ENCODE measurements around the gene SHISA5. TPM values are rescaled to one million over a fixed set of nuclear protein-coding genes. Genes with fewer than 3 reads are reported as not detected.
A peak's percentile ranks its signal among the peaks of the same experiment; 100 is the strongest.

Gene SHISA5
- total RNA-seq, 1 donor from 2014 or later: 333 TPM

- Mint-ChIP-seq H3K27ac (ENCODE audit: unreplicated experiment) (no peak overlapping the region), H3K4me3 (ENCODE audit: unreplicated experiment) (no peak overlapping the region), H3K27me3 (ENCODE audit: low read depth, unreplicated experiment) (no peaks in the 10 kb centered on the region), H3K36me3 (ENCODE audit: low read depth, unreplicated experiment) (no peaks in the 10 kb centered on the region), H3K4me1 (ENCODE audit: low read depth, unreplicated experiment) (peaks cover 14% of the 10 kb centered on the region), H3K9me3 (ENCODE audit: unreplicated experiment) (no peaks in the 10 kb centered on the region)
- Histone ChIP-seq H3K9me3 (ENCODE audit: insufficient read depth, low read depth, low read length) (no peaks in the 10 kb centered on the region), H3K36me3 (ENCODE audit: insufficient read depth, low read length) (no peaks in the 10 kb centered on the region), H3K4me1 (ENCODE audit: insufficient read depth, low read length) (peaks cover 31% of the 10 kb centered on the region), H4K20me1 (ENCODE audit: insufficient read depth, low read length) (peaks cover 6% of the 10 kb centered on the region), H3K27ac (ENCODE audit: low read depth, low read length) (no peak overlapping the region), H3K4me3 (ENCODE audit: insufficient read depth, low read depth, low read length) (no peak overlapping the region), H3K4me2 (ENCODE audit: low read length) (peak overlapping the region; percentile 40), H3K9ac (ENCODE audit: low read length) (no peak overlapping the region), H3K79me2 (ENCODE audit: insufficient read depth, low read length) (peaks cover 9% of the 10 kb centered on the region), H2AFZ (ENCODE audit: low read depth, low read length) (peak overlapping the region; percentile 20), H3K27me3 (ENCODE audit: insufficient read depth, low read length) (no peaks in the 10 kb centered on the region)
- FAIRE-seq: peak; percentile 5
- peak; percentile 75 for DNase-seq (ENCODE audit: low read depth)
- TF ChIP-seq EZH2 (IDR thresholded peaks at IDR 0.05; ENCODE audit: insufficient read depth, low read length): no peak
- TF ChIP-seq, protein P1, sequence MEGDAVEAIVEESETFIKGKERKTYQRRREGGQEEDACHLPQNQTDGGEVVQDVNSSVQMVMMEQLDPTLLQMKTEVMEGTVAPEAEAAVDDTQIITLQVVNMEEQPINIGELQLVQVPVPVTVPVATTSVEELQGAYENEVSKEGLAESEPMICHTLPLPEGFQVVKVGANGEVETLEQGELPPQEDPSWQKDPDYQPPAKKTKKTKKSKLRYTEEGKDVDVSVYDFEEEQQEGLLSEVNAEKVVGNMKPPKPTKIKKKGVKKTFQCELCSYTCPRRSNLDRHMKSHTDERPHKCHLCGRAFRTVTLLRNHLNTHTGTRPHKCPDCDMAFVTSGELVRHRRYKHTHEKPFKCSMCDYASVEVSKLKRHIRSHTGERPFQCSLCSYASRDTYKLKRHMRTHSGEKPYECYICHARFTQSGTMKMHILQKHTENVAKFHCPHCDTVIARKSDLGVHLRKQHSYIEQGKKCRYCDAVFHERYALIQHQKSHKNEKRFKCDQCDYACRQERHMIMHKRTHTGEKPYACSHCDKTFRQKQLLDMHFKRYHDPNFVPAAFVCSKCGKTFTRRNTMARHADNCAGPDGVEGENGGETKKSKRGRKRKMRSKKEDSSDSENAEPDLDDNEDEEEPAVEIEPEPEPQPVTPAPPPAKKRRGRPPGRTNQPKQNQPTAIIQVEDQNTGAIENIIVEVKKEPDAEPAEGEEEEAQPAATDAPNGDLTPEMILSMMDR (IDR thresholded peaks at IDR 0.05; ENCODE audit: insufficient read depth, low read depth, low read length): peak; percentile 29
Observed at GRCh38 chr3:48507256-48508061, 3.5 kb upstream of the SHISA5 start.

DNA sequence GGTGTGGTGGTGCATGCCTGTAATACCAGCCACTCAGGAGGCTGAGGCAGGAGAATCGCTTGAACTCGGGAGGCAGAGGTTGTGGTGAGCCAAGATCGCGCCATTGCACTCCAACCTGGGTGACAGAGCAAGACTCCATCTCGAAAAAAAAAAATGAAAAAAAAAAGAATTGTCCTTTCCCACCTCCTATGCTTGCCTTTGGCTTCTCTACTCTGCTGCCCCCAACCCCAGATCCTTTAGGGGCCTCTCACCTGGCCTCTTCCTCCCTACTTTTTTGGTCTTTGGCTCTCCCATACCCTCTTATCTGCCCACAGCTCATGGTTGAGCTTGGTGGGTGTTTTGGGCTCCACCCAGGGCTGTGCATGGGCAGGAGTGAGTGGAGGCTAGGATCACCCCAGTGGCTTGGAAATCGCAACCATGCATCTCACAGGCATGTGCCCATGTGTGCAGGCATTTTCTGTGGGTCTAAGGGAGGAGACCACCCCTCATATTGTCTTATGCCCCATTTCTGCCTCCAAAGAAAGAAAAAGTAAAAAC lies 2.1 kb upstream of the SHISA5 start:
- no peaks in the 10 kb centered on the region for H3K9me3 Mint-ChIP-seq (ENCODE audit: unreplicated experiment)
- H3K27ac Mint-ChIP-seq (ENCODE audit: unreplicated experiment): no peak overlapping the region
- no peak overlapping the region for H3K4me3 ChIP-seq (ENCODE audit: insufficient read depth, low read depth, low read length)
- no peaks in the 10 kb centered on the region for H3K27me3 ChIP-seq (ENCODE audit: insufficient read depth, low read length)
- peaks cover 24% of the 10 kb centered on the region for H3K79me2 ChIP-seq (ENCODE audit: insufficient read depth, low read length)
- H3K36me3 ChIP-seq (ENCODE audit: insufficient read depth, low read length): no peaks in the 10 kb centered on the region
- H3K36me3 Mint-ChIP-seq (ENCODE audit: low read depth, unreplicated experiment): peaks cover 3% of the 10 kb centered on the region
- H3K27me3 Mint-ChIP-seq (ENCODE audit: low read depth, unreplicated experiment): no peaks in the 10 kb centered on the region
- H3K9me3 ChIP-seq (ENCODE audit: insufficient read depth, low read depth, low read length): no peaks in the 10 kb centered on the region
- FAIRE-seq (no peak), DNase-seq (ENCODE audit: low read depth) (no peak)
- H3K9ac ChIP-seq (ENCODE audit: low read length): no peak overlapping the region
- TF ChIP-seq EZH2 (IDR thresholded peaks at IDR 0.05; ENCODE audit: insufficient read depth, low read length): no peak
- TF ChIP-seq, protein P1 (IDR thresholded peaks at IDR 0.05; ENCODE audit: insufficient read depth, low read depth, low read length): no peak
- peak overlapping the region; percentile 11 for H3K4me3 Mint-ChIP-seq (ENCODE audit: unreplicated experiment)
- no peak overlapping the region for H2AFZ ChIP-seq (ENCODE audit: low read depth, low read length)
- peaks cover 18% of the 10 kb centered on the region for H4K20me1 ChIP-seq (ENCODE audit: insufficient read depth, low read length)
- H3K4me1 Mint-ChIP-seq (ENCODE audit: low read depth, unreplicated experiment): peaks cover 19% of the 10 kb centered on the region
- peaks cover 31% of the 10 kb centered on the region for H3K4me1 ChIP-seq (ENCODE audit: insufficient read depth, low read length)
- no peak overlapping the region for H3K27ac ChIP-seq (ENCODE audit: low read depth, low read length)
- H3K4me2 ChIP-seq (ENCODE audit: low read length): no peak overlapping the region

- Mint-ChIP-seq H3K4me3 (ENCODE audit: unreplicated experiment) (no peak overlapping the region), H3K4me1 (ENCODE audit: low read depth, unreplicated experiment) (peaks cover 19% of the 10 kb centered on the region), H3K36me3 (ENCODE audit: low read depth, unreplicated experiment) (peaks cover 9% of the 10 kb centered on the region), H3K27ac (ENCODE audit: unreplicated experiment) (no peak overlapping the region), H3K9me3 (ENCODE audit: unreplicated experiment) (no peaks in the 10 kb centered on the region), H3K27me3 (ENCODE audit: low read depth, unreplicated experiment) (no peaks in the 10 kb centered on the region)
- Histone ChIP-seq H3K27me3 (ENCODE audit: insufficient read depth, low read length) (no peaks in the 10 kb centered on the region), H3K27ac (ENCODE audit: low read depth, low read length) (no peak overlapping the region), H2AFZ (ENCODE audit: low read depth, low read length) (no peak overlapping the region), H3K79me2 (ENCODE audit: insufficient read depth, low read length) (peaks cover 26% of the 10 kb centered on the region), H3K9ac (ENCODE audit: low read length) (no peak overlapping the region), H3K4me2 (ENCODE audit: low read length) (peak overlapping the region; percentile 100), H4K20me1 (ENCODE audit: insufficient read depth, low read length) (peaks cover 18% of the 10 kb centered on the region), H3K4me3 (ENCODE audit: insufficient read depth, low read depth, low read length) (no peak overlapping the region), H3K4me1 (ENCODE audit: insufficient read depth, low read length) (peaks cover 31% of the 10 kb centered on the region), H3K36me3 (ENCODE audit: insufficient read depth, low read length) (no peaks in the 10 kb centered on the region), H3K9me3 (ENCODE audit: insufficient read depth, low read depth, low read length) (no peaks in the 10 kb centered on the region)
- DNase-seq (ENCODE audit: low read depth): no peak
- no peak for FAIRE-seq
- no peak for TF ChIP-seq EZH2 (IDR thresholded peaks at IDR 0.05; ENCODE audit: insufficient read depth, low read length)
- TF ChIP-seq, protein P1 (IDR thresholded peaks at IDR 0.05; ENCODE audit: insufficient read depth, low read depth, low read length): no peak
Observed at GRCh38 chr3:48505146-48505545, 1.2 kb upstream of the SHISA5 start.

Measured in astrocyte (in vitro differentiated cells and primary cell).